DOHH2 (cell line): ENCODE results near the gene APMAP.

Source experiments
- H3F3A ChIP-seq: fragments of 200-600 bp; sonication (generic), shearing (Covaris generic); 2 replicates; pipeline ENCODE4 v1.6.0; 2016; ENCODE audit warnings: antibody characterized with exemption, mild to moderate bottlenecking; ENCODE audit not compliant: control insufficient read depth, insufficient read depth
- H3K27ac ChIP-seq: fragments of 200-600 bp; sonication (generic); 2 replicates; pipeline ENCODE4 v1.5.1; 2014; ENCODE audit warnings: low read depth, mild to moderate bottlenecking, low read length, moderate library complexity
- H3K27me3 ChIP-seq: fragments of 200-600 bp; sonication (generic); 2 replicates; pipeline ENCODE4 v1.6.1; 2014; ENCODE audit warnings: mild to moderate bottlenecking, low read length, mixed read lengths; ENCODE audit not compliant: control insufficient read depth
- H3K36me3 ChIP-seq: fragments of 200-600 bp; sonication (generic); 2 replicates; pipeline ENCODE4 v1.6.1; 2014; ENCODE audit warnings: mild to moderate bottlenecking, low read length, moderate library complexity, mixed read lengths; ENCODE audit not compliant: control insufficient read depth
- H3K4me1 ChIP-seq: fragments of 200-600 bp; sonication (generic); 2 replicates; pipeline ENCODE4 v1.6.1; 2014; ENCODE audit warnings: mild to moderate bottlenecking, low read length, mixed read lengths; ENCODE audit not compliant: control insufficient read depth
- H3K4me2 ChIP-seq: fragments of 200-600 bp; sonication (generic); 2 replicates; pipeline ENCODE4 v1.6.0; 2014; ENCODE audit warnings: mild to moderate bottlenecking, low read length, moderate library complexity
- H3K4me3 ChIP-seq: fragments of 200-600 bp; sonication (generic); 2 replicates; pipeline ENCODE4 v1.5.1; 2014; ENCODE audit warnings: mild to moderate bottlenecking, low read length, mixed read lengths
- H3K79me2 ChIP-seq: fragments of 200-600 bp; sonication (generic); 2 replicates; pipeline ENCODE4 v1.6.1; 2014; ENCODE audit warnings: mild to moderate bottlenecking, low read length, mixed read lengths; ENCODE audit not compliant: control insufficient read depth
- H3K9me2 ChIP-seq: fragments of 200-600 bp; sonication (generic); replicated peaks from 2 replicates; pipeline ENCODE4 v1.6.1; 2014; ENCODE audit warnings: mild to moderate bottlenecking, low read length, mixed read lengths; ENCODE audit not compliant: control insufficient read depth
- H3K9me3 ChIP-seq: fragments of 200-600 bp; sonication (generic); 2 replicates; pipeline ENCODE4 v1.6.1; 2014; ENCODE audit warnings: antibody characterized with exemption, low read length, mixed read lengths; ENCODE audit not compliant: control insufficient read depth, insufficient read depth
- H4K20me1 ChIP-seq: fragments of 200-600 bp; sonication (generic); 2 replicates; pipeline ENCODE4 v1.6.0; 2014; ENCODE audit warnings: low read depth, mild to moderate bottlenecking, antibody characterized with exemption, low read length, moderate library complexity; ENCODE audit not compliant: control insufficient read depth, insufficient read depth
- CTCF ChIP-seq: fragments of 200-600 bp; sonication (generic); IDR thresholded peaks from one replicate; pipeline ENCODE4 v1.5.1; 2014; ENCODE audit warnings: antibody characterized with exemption, mild to moderate bottlenecking, low read depth, low read length; ENCODE audit not compliant: poor library complexity, severe bottlenecking
- EZH2phosphoT487 ChIP-seq: fragments of 200-600 bp; sonication (generic); IDR thresholded peaks from 2 replicates; pipeline ENCODE4 v1.6.1; 2017; ENCODE audit warnings: borderline replicate concordance, mild to moderate bottlenecking, antibody characterized with exemption, low read length, moderate library complexity, mixed read lengths

Gene APMAP

DNA sequence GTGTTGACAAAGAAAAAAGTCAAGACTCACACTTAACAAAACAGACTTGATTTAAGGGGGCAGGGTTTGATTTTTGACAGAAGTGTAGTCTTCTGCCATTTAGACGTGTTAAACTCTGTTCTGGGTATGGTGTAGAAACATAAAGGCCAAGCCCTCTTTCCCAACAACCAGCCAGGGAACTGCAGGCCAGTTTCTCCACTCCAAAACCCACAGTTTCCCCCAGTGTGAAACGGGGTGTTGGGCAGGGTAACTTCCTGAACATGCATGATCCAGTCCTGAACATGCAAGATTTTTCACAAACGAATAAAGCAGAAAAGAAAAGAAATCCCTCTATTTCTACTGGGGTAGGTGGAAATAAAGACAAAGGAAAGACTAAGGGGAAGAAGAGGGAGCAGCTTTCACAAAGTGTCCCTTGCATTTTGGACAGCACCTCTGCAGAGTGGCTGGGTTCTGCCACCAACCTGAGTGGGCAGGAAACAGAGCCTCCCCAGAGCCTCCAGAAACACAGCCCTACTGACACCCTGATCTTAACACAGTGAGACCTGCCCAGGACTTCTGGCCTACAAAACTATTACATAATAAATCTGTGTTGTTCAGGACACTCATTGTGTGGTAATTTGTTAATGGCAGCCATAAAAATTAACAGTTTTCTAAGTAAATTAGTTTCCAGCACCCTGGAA lies 7.5 kb downstream of the APMAP start:
- peaks cover 3% of the 10 kb centered on the region; the same call in 1 of the 2 replicates for H3K9me3 ChIP-seq
- H3K4me1 ChIP-seq: no peaks in the 10 kb centered on the region
- H3K27ac ChIP-seq: no peak overlapping the region
- no peak overlapping the region for H3K4me2 ChIP-seq
- H3K36me3 ChIP-seq: peaks cover 44% of the 10 kb centered on the region
- H3K4me3 ChIP-seq: no peak overlapping the region
- no peaks in the 10 kb centered on the region for H3K9me2 ChIP-seq
- no peaks in the 10 kb centered on the region for H3F3A ChIP-seq
- peaks cover 71% of the 10 kb centered on the region for H3K79me2 ChIP-seq
- TF ChIP-seq CTCF (no peak), EZH2phosphoT487 (no peak)
- H3K27me3 ChIP-seq: no peaks in the 10 kb centered on the region
- peaks cover 8% of the 10 kb centered on the region; the same call in 1 of the 2 replicates for H4K20me1 ChIP-seq

- peaks cover 3% of the 10 kb centered on the region; the same call in 1 of the 2 replicates for H3K9me3 ChIP-seq
- H3K4me2 ChIP-seq: no peak overlapping the region
- peaks cover 8% of the 10 kb centered on the region; the same call in 1 of the 2 replicates for H4K20me1 ChIP-seq
- H3K79me2 ChIP-seq: peaks cover 62% of the 10 kb centered on the region
- H3K27me3 ChIP-seq: no peaks in the 10 kb centered on the region
- H3K36me3 ChIP-seq: peaks cover 49% of the 10 kb centered on the region
- H3K4me3 ChIP-seq: no peak overlapping the region
- no peaks in the 10 kb centered on the region for H3F3A ChIP-seq
- TF ChIP-seq CTCF (no peak), EZH2phosphoT487 (no peak)
- no peaks in the 10 kb centered on the region for H3K4me1 ChIP-seq
- H3K9me2 ChIP-seq: no peaks in the 10 kb centered on the region
- H3K27ac ChIP-seq: no peak overlapping the region
Measured at GRCh38 chr20:24983896-24984295, 8.7 kb downstream of the APMAP start.

DNA sequence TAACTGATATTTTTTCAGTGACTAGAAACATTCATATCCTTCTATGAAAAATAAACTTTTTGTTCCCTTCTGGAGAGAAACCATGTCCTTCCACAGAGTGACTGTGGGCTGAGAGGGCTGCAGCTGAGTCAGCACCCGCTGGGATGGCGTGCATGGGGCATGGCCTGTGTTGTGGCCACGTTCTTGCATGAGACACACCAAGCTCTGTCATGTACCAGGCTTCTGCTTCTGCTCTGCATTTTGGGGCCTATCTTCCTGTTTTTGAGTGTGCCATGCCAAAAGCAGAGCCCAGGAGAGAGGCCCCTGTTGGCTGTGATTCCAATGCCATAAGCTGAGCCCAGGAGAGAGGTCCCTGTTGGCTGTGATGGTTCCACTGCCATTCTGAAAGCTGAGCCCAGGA lies 10.8 kb downstream of the APMAP start:
- H3K4me3 ChIP-seq: no peak overlapping the region
- peaks cover 3% of the 10 kb centered on the region; the same call in 1 of the 2 replicates for H3K9me3 ChIP-seq
- no peaks in the 10 kb centered on the region for H3F3A ChIP-seq
- TF ChIP-seq EZH2phosphoT487: no peak
- H3K79me2 ChIP-seq: peaks cover 41% of the 10 kb centered on the region
- H3K4me1 ChIP-seq: no peaks in the 10 kb centered on the region
- peaks cover 68% of the 10 kb centered on the region for H3K36me3 ChIP-seq
- peaks cover 2% of the 10 kb centered on the region; the same call in 1 of the 2 replicates for H4K20me1 ChIP-seq
- no peaks in the 10 kb centered on the region for H3K27me3 ChIP-seq
- H3K4me2 ChIP-seq: no peak overlapping the region
- no peaks in the 10 kb centered on the region for H3K9me2 ChIP-seq
- H3K27ac ChIP-seq: no peak overlapping the region

DNA sequence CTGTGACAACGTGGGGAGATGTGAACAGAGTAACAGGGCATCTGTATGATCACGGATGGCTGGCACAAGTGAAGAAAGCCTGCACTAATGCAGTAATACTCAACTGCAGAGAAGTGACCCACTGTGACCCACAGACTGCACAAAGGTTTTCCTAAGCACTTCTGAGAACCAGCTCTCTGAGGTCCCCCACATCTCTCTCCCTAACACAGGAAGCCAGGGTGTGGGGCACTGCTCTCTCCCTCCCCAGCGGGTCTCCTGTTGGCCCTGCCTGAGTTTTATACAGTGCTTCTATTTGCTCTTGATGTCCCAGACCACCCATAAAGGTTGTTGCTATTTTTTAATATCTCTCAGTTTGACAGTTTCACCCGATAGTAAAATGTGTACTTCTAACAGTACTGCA lies 11.3 kb downstream of the APMAP start:
- no peaks in the 10 kb centered on the region for H3F3A ChIP-seq
- H3K79me2 ChIP-seq: peaks cover 36% of the 10 kb centered on the region
- H3K36me3 ChIP-seq: peaks cover 74% of the 10 kb centered on the region
- no peaks in the 10 kb centered on the region for H3K27me3 ChIP-seq
- H3K9me3 ChIP-seq: peaks cover 4% of the 10 kb centered on the region; the same call in 1 of the 2 replicates
- peaks cover 2% of the 10 kb centered on the region; the same call in 1 of the 2 replicates for H4K20me1 ChIP-seq
- H3K27ac ChIP-seq: no peak overlapping the region
- H3K9me2 ChIP-seq: no peaks in the 10 kb centered on the region
- H3K4me2 ChIP-seq: no peak overlapping the region
- H3K4me3 ChIP-seq: no peak overlapping the region
- TF ChIP-seq EZH2phosphoT487: no peak
- TF ChIP-seq CTCF: no peak
- H3K4me1 ChIP-seq: no peaks in the 10 kb centered on the region
